Germinal center (tissue), 1 donor: ENCODE results near the gene USP36.
"Not testable (repeated sequence)": the region's sequence is repeated elsewhere in the genome, so short reads cannot be mapped to it uniquely, and the experiment has no call there.

Source experiments
- DNase-seq: peaks from one replicate; pipeline ENCODE4 v3.0.0; 2012; ENCODE audit warnings: mixed read lengths, low spot score

Gene USP36

DNA sequence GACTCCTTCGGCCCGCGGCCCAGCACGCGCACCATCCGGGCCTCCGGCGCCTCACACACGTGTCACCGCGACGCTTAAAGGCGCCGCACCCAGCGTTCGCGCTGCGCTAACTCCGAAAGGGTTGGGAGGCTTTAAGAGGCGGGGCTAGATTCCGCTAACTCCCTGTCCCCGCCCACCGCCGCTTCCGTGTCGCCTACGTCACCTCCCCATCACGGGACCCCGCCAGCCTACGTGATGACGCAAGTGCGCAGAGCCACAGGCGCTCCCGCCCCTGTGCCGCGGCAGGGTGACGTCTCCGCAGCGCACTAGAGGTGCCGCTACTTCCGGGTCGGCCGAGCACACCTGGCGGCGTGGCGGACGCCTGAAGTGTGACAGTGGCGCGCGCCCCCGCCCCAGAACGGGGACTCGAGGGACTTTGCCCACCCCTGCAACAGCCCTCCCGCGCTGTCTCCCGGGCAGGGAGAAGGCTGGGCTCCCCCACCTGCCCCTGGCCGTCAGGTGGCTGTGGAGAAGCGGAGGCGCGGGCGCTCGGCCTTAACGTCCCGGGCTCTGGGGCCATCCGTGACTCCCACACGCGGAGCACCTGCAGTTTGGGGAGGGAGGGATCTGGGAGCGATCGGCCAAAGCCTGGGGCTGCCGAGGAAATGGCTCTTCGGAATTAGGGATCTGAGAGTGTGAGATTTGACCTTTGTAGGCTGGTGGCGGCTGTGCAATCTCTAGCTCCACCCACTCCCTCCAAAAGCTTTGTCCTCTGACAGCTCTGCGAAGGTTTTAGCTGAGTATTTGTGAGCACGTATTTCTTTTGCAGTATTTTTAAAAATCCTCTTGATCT, at the start of gene USP36:
Gene USP36, minus strand, starts transcription at position 35 of the 832 bp plus-strand sequence. CDS start 4,451 bp downstream, outside the sequence.
- DNase-seq, result peak; percentile 98

DNA sequence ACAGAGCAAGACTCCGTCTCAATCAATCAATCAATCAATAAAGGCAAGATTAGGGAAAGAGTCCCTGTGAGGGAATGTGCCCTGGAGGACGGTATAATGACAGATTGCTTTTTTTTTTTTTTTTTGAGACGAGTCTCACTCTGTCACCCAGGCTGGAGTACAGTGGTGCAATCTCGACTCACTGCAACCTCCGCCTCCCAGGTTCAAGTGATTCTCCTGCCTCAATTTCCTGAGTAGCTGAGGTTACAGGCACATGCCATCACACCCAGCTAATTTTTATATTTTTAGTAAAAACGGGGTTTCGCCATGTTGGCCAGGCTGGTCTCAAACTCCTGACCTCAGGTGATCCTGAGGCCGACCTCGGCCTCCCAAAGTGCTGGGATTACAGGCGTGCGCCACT, 49.5 kb upstream of the USP36 start:
- not testable (repeated sequence) for DNase-seq

DNA sequence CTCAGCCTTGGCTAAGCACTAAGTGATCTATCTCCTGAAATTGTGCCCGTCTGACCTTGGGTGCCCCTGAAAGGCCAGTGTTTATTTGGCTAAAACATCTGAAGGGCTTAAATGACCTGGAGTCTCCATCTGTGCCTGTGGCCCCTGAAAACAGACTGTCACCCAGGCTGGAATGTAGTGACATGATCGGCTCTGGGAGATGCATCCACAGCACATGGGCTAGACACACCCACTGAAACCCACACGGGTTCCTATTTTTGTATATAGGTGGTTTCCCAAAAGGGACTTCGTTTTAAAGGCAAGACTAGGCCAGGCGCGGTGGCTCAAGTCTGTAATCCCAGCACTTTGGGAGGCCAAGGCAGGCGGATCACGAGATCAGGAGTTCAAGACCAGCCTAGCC, 48.9 kb upstream of the USP36 start:
- DNase-seq, result peak; percentile 50

DNA sequence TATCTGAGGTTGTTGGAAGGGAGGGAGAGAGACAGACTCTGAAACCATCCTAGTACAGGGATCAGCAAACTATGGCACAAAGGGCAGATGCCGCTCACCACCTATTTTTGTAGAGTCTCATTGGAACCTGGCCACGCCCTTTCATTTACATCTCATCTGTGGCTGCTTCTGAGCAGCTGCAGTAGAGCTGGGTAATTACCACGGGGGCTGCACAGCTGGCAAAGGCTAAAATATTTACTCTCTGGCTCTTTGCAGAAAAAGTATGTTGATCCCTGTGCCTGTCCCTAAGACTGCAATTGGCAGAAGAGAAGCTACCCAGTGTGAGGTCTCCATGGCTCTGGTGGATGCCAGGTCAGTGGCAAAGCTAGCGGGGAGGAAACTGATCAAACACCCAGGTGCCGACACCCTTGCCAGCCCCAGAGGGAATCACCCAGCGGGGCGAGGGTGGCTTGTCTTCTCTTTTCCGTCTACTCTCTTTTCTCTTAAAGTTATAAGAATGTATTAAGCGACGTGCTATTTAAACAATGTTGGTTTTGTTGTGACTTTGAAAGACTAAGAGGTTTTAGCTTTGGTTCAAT, 48.4 kb upstream of the USP36 start:
- DNase-seq, result no peak

DNA sequence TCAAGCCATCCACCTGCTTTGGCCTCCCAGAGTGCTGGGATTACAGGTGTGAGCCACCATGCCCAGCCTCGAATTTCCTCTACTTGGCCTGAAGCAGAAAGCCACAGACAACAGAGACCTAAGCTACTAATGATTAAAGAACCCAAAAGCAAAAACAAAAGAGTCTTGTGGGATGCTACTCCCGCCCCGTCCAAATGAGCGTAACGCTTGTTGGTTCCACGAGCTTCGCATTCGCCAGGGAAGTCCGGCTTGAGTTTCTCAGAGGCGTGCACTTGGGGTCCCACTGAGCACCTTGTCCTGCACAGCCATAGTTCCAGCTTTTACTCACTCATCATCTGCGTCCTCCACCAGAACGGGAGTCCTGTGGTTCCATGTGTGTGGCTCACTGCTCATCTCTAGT, 46.3 kb upstream of the USP36 start:
- no peak for DNase-seq

DNA sequence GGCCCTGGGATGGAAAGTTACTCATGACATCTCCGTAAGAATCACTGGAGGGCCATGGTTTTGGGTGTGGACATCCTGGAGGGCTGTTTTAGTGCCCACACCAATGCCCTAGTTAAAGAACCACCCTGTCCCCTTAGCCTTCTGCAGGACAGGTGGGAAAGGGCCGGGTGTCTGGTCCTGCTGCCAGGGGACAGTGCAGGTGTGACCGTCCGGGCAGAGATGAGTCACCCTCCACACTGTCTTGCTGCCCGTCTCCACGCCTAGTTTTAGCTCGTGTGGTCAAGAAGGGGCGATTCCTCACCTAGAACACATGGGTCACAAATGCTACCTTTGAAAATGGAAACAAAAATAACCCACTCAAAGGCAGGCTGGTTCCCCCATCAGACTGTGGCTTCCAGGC, 45.3 kb upstream of the USP36 start:
- DNase-seq, result no peak

DNA sequence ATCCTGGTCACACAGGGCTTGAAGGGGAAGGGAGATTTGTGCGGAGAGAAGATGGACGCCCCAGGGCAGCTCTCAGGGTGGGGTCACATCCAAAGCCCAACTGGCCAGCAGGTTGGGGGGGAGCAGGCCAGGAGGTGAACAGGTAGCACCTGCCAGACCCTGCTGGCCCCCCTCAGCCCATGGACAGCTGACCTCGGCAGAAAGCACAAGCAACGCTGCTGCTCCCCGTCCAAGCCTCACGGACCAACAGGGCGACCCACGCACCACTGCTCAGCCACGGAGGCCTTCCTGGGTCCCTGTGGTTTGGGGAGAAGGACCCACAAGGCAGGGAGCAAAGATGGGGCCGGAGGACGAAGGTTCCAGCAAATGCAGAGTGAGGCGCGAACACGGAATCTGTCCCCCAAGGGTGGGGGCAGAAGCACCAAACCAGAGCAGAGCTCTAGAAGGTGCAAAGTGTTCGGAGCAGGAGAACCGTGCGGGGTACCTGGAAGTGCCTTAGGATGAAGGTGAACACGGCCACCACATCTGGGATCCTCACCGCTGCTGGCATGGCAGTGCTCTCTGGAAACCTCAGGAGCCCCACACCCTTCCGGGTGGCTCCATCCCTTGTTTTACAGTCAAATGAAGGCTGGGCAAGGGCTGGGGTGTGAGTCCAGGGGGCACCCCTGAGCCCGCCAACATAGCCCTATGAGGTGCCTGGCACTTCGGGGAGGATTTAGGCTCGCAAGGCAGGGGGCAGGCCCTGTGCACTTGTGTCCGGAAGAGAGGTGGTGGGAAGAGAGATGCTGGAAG, 44.5 kb upstream of the USP36 start:
- DNase-seq, result no peak

DNA sequence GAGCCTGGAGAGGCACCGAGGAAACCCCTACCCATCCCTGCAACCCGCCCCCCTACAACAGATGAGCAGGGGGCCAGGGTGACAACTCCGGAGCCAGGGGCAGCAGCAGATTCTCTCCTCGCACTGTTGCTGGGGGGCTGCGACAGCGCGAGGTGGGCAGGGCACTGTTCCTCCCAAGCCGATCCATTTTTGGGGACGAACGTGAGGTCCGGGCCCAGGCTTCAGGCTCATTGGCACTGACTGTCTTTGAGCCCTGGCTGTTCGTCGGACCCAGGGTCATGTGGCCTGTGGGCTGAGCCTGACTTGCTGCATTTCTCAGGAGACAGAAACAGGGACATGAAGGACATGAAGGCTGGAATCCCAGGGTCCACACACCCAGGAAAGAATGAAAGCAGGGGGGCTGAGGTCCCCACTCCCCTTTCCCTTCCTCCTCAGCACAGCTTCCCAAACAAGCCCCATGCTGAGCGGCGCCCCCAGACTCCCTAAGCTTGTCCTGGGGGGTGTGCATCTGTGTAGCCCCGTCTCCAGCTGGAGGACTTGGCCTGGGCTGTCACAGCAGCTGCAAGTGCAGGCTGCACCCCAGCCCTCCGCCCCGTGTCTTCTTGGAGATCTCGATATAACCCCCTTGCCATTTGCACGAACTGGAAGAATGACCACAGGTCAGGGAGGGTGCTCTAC, 43.7 kb upstream of the USP36 start:
- no peak for DNase-seq

DNA sequence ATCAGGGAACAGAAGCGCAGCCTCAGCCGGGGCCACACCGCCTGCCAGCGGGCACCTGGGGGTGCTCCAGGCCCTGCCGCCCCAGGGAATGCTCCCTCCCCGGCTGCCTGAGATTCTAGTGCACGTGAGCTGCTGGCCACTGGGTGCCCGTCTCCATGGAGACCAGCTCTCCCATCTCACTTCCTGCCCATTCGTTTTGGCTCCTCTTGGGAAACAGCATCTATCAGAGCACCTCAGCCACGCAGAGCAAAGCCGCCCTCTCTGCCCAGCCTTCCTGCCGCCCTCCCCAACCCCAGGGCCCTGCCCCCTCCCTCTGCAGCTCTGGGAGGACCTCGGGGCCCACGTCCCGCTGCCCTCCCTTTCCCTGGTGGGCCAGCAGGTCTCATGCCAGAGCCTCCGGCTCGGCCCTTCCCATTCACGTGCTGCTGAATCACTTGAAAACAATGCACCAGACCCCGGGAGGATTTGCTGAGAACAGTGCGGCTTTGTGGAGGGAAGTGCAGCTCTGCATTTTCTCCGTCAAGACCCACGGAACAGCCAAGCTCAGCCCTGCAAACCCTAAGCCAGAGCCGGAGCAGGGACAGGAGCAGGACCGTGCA, 43.0 kb upstream of the USP36 start:
- no peak for DNase-seq

DNA sequence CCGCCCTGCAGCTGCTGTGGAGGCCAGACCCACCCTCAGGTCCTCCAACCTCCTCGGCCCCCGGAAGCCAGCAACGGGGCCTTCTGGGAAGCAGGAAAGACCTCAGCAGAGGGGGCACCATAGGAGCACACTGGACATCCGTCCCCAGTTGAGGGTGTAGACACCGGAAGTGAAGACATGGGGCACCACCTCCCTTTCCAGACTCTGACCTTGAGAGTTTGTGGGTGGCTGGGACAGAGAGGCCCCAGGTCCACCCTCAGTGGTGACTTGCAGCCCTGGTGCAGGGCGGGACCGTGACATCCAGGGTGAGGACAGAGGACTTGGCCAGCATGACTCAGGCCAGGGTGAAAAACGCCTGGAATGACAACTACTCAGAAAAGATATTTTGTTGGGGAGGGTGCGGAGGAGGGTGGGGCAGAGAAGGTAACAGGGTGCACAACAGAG, 42.5 kb upstream of the USP36 start:
- DNase-seq, result no peak

DNA sequence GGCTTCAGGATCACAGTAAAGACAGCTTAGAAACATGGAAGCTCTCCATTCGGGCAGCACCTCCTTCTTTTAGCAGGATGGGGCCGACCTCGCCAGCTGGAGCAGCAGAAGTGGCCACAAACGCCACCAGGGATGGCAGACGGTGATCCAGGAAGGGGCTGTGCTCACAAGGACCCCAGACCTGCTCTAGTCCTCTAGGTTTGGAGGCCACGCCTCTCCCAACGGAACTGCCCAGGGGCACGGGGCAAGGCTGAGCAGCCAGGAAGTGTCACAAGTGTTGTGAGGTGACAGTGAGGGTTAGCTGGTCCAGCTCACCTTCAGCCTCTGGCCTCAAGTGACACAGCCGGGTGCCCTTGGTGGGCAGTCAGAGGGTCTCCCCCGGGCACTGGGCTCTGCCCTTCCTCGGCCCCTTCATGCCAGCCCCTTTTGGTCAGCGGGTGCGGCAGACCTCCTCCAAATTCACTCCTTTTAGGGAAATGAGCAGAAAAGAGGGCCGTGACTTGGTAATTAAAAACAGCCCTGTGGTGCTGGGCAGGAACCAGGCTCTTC, 42.0 kb upstream of the USP36 start:
- no peak for DNase-seq

DNA sequence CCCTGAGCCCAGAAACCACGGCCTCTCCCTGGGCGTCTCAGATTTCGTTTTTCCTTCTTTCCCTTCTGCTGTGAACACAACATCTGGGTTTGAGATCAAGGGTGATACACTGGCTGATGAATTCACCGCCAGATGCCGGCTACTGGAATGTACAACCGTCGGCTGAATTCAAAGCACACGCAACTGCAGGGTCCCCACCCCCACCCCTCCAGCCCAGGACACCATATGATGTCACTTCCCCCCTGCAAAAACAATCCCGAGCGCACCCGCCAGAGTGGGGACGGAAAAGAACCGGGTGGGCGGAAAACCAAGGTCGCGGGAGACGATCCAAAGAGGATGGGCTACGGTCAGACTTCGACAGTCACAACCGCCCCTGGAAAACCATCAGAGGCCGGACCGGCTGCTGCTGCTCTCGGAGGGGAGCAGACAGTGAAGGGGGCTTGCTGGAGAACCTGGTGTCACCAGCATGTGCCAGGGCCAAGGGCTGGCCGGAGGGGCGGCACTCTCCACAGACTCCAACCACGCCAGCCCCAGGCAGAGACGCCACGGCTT, 39.1 kb upstream of the USP36 start:
- DNase-seq, result no peak

DNA sequence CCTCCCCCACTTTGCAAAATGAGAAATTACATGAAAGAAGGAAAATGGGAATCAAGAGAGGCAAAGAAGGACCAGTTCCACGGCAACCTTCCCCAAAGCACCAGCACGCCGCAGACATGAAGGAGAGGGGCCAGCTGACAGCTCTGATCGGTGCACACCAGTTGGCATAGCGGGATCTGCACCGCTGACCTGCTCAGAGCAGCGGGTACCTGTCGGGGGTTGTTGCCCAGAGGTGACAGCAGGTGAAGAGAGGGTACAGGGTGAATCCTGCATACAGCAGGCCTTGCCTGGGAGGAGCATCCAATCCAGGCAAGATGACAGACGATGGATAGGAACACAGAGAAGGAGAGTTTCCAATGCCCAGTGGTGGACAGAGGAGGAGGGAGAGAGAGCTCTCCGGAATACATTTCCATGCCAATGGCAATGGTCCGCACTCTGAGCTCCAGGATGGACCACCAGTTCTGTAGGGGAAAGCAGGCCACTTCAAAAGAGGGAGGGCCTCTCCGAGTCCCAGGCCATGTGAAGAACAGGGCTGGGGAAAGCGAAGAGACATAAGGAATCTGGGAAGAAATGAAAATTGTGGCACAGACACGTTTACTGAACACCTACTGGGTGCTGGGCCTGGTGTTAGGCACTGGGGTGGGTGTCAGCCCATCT, 38.4 kb upstream of the USP36 start:
- DNase-seq, result no peak

DNA sequence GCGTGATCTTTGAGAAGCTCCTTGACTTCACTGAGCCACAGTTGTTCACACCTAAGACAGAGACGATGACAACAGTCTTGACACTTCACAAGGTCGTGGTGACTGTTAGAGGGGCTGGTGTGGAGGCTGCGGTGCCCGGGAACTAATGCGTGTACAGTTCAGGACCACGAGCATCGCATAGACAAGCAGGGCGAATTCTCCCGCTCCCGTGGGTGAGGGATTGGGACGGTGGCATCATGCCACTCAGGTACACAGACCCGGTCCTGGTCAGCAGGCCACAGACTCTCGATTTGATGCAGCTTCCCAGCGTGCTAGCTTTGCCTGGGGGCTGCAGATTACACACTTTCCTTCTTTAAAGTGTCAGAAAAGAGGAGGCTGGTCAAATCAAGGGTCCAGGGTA, 37.6 kb upstream of the USP36 start:
- no peak for DNase-seq

DNA sequence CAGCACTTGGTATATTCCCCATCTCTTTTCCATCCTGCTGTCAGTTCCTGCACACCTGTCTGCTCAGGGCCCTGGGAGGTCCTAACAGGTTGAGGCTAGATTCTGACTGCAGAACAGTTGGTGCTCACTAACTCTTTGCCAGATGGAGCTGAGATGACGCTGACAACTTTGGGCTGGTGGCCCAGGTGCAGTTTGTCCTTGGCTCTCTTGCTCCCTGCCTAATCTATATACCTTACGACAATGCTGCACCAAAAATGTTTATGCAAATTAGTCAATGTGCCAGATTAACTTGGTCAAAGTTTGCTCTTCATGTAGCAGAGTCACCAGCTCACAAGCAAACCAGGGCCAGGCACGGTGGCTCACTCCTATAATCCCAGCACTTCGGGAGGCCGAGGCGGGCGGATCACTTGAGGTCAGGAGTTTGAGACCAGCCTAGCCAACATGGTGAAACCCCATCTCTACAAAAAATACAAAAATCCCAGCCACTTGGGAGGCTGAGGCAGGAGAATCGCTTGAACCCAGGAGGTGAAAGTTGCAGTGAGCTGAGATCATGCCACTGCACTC, 36.4 kb upstream of the USP36 start:
- DNase-seq, result not testable (repeated sequence)

DNA sequence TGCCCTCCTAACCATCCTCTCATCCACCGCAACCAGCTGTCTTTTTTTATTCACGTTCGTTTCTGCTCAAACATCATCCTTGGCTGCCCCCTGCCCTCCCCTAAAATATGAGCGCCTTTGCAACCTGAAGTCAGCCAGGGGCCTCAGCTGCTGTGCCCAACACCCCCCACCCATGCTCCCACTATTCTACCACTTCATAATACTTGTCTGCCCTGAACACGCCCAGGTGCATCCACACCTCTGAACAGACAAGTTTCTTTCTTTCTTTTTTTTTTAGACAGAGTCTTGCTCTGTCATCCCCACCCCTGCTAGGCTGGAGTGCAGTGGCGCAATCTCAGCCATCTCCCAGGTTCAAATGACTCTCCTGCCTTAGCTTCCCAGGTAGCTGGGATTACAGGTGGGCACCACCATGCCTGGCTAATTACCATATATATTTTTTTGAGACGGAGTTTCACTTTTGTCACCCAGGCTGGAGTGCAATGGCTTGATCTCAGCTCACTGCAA, 35.5 kb upstream of the USP36 start:
- no peak for DNase-seq

DNA sequence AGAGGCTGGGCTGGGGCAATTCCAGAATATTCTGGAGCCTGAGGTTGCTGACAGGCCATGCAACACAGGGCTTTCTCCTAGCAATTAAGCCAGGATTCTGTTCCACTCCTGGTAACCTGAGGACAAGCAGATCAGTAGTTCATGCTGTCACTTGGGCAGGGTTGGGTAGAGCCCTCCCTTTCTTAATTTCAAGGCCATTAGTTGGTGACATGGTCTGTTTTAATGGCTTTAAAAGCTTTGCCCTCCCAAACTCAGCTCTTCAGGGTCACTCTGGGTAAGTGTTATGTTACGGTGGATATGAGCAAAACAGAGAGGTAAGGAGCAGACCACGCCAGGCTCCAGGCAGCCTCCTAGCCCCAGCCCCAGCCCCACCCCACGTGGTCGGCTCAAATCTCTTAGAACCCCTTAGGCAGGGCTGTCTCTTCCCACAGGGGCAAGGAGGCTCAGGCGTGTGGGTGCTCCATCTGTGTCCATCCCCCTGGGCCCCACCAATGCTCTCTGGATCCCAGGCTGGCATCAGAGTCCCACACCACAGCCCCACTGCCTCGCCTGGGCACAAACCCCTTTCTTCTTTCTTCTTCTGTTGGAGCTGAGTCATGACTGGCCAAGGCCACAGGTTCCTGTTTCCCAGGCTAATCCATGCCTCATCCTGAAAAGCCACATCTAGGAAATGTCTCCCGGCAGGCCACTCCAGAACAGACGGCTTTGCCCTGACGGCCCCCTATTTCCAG, 34.9 kb upstream of the USP36 start:
- no peak for DNase-seq

DNA sequence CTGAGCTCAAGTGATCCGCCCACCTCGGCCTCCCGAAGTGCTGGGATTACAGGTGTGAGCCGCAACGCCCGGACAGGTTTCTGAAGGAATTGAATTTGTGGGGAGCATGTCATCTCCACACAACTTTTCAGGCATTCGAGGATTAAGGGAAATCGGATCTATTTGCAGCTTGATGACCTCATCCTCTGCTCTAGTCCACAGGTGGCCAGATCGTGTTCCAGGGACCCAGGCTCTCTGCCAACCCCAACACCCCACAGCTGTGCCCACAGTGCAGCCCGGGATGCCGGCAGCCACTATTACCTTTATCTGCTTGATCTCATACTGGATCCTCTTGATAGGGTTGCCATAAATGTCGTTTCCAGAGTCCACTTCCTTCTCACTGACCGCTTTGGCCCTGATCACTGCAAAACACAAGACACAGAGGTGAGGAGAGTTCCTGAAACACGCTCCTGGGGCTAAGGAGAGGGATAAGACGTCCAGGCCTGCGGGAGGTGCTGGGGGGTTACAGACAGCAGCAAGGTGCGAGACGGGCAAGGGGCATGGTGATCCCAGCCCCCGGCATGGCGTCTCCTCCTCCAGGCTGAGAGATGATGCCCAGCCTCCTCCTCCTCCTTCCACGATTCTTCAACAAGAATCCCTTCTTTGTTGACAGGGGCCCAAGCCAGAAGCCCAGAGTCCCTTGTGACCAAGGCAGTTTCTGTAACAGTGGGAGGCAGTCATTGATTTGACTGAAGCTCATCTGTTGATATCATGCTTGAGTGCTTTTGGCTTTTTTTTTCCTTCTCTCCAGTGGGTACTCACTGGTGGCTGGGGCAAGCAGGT, 33.1 kb upstream of the USP36 start:
- no peak for DNase-seq

DNA sequence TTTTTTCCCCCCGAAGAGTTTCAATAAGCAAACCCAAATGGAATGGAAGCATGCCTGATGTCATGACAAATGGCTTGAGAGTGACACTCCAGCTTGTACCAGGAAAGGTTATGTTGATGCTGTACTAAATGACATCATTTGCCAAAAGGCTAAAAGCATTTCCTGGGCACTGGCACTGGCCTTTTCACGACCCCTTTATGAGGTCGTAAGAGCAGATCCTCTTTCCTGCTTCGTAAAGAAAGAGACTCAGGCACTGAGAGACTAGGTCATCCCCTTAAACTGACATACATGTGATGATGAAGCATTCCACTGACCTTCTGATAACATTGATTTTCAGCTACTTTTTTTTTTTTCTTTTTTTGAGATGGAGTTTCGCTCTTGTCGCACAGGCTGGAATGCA, 31.9 kb upstream of the USP36 start:
- DNase-seq, result no peak
